Measurements from ENCODE around the gene MME.

- TF ChIP-seq ETV6 (CRISPR knock-in tag; IDR thresholded peaks at IDR 0.05) (no peak), ELF4 (CRISPR knock-in tag; IDR thresholded peaks at IDR 0.05; ENCODE audit: low read depth) (no peak)
Observed at GRCh38 chr3:155184011-155184410, 103.9 kb downstream of the MME start.

All from WTC11 (cell line).